Stimulated activated CD8-positive, alpha-beta memory T cell treated with anti-CD3 and anti-CD28 coated beads, Interleukin-2, amount 100 ng/mL, for 1 hour (primary cell): Measurements from ENCODE around the gene ARHGAP27.
"Not testable (repeated sequence)": the region's sequence is repeated elsewhere in the genome, so short reads cannot be mapped to it uniquely, and the experiment has no call there.

ENCODE experiments used
- DNase-seq, 2 donors: peaks; one replicate each; pipeline ENCODE4 v3.0.0-alpha.2; 2020; ENCODE audit warnings: low read depth in 2 of 2

ARHGAP27 gene

GRCh38 chr17:45446872-45447625 lies 14.4 kb upstream of the ARHGAP27 start:
- not testable (repeated sequence) for DNase-seq

GRCh38 chr17:45445901-45446743 lies 13.5 kb upstream of the ARHGAP27 start:
- DNase-seq: not testable (repeated sequence)

- DNase-seq: not testable (repeated sequence)
These were observed 12.5 kb upstream of the ARHGAP27 start for GRCh38 chr17:45444856-45445820.

DNA sequence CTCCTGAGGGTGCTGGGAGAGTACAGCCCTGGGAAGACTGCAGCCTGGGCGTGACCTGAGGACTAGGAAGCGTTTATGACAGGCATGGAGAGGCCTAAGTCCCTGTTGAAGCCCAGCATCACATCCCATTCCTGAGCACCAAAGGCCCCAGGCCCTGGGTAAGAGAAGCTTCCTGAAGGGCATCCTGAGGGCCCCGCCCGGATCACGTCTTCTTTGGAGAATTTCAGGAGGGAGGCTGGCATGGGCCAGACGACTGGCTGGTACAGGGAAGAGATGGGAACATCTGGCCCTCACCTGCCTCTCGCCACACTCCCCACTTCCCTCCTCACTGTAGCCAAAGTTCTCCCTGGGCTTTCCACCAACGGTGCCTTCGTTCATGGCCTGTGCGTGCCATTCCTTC lies 11.6 kb upstream of the ARHGAP27 start:
- DNase-seq: not testable (repeated sequence)

DNA sequence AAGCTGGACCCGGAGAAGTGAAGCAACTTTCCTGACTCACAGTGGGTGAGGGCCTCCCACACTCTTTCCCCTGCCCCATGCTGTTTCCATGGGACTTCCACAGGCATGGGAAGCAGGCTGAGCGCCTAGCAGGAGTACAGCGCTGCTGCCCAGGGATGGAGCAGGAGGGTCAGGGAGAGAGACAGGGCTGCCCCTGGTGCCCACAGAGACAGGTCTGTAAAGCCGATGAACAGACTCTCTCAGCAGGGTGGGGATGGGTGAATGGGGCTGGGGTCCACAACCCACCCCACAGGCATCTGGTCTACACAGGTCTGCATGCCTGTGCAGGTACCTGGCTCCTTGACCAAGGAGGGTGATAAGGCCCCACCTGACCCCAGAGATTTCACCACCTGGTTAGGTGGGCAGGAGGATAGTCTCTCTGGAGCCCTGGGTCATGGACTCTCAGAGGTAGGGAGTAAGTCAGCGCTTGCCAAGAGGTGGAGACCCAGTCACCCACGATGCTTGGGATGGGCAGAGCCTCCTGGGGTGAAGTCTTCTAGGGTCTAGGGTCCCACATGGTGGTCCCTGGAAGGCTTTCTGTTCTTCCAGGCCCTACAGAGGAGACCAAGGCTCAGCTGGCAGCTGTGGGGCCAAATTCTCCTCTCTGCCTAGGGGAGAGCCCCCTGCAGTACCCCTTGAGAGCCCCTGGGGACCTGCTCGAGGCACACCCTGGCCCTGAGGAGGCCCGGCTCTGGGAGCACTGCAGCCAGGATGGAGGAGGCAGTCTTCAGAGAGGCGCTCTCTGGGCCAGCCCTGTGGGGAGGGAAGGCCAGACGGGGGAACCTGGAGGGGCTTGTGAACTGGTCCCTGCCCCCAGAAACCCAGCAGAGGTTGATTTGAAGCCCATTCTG lies 10.9 kb upstream of the ARHGAP27 start:
- DNase-seq: not testable (repeated sequence)

DNA sequence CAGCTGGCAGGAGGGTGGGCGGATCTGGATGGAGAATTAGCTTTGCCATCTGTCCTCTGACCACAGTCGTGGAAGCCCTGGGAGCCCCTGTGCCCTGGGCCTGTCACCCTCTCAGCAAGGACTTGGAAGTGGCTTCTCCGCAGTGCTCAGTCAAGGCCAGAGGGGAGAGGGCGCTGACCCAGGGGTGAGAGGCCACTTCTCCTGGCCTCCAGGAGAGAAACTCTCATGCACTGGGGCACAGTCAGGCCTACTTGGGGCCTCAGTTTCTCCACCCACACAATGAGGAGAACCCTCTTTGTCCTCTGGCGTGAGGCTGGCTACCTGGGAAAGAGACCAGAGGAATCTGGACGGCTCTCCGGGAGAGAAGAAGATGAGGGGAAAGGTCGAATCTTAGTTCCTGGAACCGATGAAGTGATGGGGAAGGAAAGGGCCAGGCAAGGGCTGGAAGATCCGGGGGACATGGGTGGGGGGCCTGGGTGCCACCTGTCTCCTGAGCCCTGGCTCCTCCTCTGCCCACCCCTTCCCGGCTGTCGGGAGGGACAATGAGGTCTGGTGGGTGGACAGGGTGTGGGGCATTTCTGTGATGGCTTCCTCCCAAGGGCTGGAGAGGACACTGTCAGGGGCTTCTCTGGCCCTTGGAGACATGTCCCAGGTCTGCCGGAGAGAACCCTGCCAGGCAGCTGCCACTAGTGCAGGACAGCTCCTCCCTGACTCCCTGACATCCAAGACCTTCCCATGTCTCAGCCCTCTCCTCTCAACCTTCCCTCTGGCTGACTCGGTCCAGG lies 9.0 kb upstream of the ARHGAP27 start:
- no peak for DNase-seq

- DNase-seq: not testable (repeated sequence)
These were observed 8.3 kb upstream of the ARHGAP27 start for GRCh38 chr17:45440839-45441515.

GRCh38 chr17:45440161-45440778 lies 7.6 kb upstream of the ARHGAP27 start:
- DNase-seq: no peak

DNA sequence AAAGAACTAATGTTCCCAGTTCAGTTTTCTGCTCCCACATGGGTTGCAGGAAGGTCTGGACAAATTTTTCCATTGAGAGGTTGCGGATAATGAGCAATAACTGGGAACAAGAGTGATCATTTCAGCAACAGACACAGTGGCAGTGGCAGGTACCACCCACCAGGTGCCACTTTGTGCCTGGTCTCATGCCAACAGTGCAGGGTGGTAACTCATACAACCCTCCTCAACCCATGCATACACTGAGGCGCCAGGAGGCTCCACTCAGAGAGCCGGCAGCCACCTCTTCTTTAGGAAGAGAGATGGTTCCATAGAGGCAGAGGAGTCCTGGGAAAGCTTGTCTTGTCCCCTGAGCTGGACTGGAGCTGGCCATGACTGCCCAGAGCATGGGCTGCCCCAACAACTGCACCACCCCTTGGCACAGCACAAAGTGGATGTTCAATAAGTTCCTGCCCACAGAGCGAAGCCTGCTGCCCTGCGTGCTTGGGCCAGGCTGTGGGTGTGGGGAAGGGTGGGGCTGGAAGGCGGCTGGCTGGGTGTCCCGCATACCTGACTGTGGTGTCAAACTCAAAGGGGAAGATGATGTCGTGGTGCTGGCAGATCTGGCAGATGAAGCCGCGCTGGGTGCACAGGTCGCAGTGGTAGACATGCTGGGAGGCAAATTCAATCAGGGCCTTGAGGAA lies 6.4 kb upstream of the ARHGAP27 start:
- DNase-seq: no peak

- no peak for DNase-seq
These were observed 5.0 kb upstream of the ARHGAP27 start for GRCh38 chr17:45437465-45438283.

- no peak for DNase-seq
These were observed 4.2 kb upstream of the ARHGAP27 start for GRCh38 chr17:45436625-45437464.

- no peak for DNase-seq
These were observed 3.5 kb upstream of the ARHGAP27 start for GRCh38 chr17:45436161-45436560.

- no peak for DNase-seq
These were observed 2.8 kb upstream of the ARHGAP27 start for GRCh38 chr17:45435481-45435880.

- DNase-seq: no peak
These were observed 477 bp upstream of the ARHGAP27 start for GRCh38 chr17:45433159-45433535.

DNA sequence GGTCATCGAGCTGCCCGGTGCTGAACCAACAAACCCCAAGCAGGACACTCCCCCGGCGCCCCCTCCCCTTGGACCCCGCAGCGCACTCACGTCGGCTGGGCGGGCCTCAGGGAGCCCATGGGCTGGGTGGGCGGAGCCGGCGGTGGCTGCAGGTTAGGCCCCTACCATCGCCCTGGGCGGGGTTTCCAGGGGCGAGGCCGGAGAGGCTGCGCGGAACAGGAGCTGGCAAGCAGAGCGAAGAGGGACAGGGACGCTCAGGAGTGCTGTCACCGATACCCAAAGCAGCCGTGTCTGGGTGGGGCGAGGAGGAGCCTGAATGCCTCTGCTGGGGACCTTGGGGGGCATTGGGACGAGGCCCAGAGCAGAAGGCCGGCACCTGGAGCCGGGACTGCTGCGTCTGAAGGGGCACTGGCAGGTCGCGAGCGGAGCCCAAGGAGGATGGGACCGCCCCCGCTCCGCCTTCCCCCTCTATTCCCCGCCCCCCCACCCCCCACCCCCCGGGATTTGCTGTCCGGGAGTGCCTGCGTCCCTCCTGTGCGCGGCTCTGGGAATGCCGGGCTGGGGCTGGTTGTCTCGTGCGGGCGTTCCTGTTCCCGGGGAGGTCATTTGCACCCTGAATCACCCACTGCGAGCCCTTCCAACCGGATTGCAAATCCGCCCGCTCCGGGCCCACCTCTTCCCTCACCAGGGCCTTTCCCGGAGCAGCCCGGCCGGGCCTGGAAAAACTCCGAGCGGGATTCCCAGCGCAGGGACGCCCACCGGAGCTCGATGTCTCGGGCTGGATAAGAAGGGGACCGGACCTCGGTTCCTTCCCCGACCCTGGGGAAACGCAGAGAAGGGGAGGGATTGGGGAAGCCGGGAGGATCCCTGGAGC lies 902 bp downstream of the ARHGAP27 start:
- peak; percentile 46 to 50 for DNase-seq
